Stimulated activated CD8-positive, alpha-beta memory T cell treated with anti-CD3 and anti-CD28 coated beads, Interleukin-15, amount 100 ng/mL, for 24 hours (primary cell): Measurements from ENCODE around the gene RORB.
"Not testable (repeated sequence)": the region's sequence is repeated elsewhere in the genome, so short reads cannot be mapped to it uniquely, and the experiment has no call there.

Source experiments
- DNase-seq: peaks from one replicate; pipeline ENCODE4 v3.0.0-alpha.2; 2020; ENCODE audit warnings: low read depth

RORB gene

DNA sequence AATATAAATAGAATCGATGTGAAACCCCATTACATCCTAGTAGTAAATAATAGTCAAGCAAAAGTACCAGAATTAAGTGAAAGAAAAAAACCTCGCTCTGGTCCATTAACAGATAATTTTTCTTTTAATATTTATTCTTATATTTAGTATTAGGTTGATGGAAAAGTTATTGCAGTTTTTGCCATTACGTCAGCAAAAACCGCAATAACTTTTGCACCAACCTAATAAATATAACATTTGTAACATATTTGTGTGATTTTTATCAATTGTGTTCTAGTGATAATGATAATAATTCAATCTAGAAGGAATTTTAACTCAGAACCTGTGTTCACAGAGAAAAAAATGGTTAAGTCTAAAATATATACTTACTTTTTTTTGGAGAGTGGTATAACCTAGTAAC, 16.1 kb downstream of the RORB start:
- DNase-seq: no peak

DNA sequence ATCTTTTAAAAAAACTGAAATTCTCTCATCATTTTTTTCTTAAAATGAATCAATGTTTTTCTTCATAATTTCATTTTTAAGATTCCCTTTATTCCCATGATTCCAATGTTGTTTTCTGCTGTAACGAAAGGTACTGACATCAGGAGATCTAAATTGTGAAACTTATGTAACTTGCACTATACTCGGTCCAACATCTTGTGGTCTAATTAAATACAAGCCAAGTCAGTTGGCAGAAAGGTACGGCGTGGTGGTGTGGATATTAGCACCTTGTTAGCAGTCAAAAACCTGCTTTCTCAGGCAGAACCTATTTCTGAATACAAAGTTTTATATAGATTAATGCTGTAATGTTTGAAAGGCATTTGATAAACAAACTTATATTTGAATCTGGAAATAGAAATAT, 20.1 kb downstream of the RORB start:
- DNase-seq: no peak

DNA sequence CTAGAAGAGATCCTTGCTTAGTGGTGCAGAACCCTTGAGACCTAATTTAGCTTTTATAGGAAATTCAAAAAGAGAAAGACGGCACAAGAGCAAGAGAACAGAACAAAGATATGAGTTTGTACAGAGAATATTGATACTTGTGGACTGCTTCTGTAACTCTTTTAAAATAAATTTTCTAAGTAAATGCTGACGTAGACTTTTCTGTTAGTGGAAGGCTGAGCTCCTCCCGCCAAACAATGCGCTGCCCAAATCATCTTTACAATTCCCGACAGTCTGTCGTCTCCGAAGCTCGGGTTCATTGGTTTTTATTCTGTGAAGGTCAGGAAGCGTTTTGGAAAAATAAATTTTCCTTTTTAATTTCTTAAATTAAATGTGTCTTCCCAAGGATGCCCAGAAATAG, 22.3 kb downstream of the RORB start:
- DNase-seq: no peak

DNA sequence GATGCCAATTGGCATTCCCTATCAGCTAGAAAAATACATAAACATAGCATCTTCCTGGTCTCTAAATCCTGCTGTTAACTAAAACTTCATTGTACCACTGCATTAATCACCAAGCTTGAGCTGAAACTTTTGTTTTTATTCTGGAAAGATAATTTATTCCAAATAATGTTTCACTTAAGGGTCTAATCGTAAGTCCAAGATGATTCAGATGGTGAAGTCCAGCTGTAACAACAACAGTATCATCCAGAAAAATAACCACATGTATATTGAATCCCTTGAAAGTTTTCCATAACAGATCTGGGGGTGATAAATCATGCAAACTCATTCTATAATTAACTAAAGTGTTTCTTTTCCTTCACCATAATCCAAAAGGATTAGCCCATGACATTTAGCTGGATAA, 23.9 kb downstream of the RORB start:
- no peak for DNase-seq

DNA sequence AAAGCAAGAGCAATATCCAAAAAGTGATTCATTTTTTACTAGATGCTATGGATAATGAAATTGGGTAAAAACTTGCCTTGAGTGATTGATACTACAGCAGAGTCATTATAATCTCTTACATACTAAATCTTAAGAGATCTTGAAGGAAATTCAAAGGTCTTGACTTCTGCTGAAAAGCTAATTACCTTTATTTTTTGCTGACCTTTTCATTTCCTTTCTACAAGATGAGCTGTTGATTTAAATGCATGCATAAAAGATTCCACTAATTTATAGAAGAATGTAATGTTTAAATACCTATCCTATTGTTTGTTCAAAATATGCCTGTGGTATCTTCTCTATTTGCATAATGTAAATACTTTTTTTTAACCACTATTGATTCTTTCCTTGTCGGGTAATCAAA, 27.2 kb downstream of the RORB start:
- no peak for DNase-seq

DNA sequence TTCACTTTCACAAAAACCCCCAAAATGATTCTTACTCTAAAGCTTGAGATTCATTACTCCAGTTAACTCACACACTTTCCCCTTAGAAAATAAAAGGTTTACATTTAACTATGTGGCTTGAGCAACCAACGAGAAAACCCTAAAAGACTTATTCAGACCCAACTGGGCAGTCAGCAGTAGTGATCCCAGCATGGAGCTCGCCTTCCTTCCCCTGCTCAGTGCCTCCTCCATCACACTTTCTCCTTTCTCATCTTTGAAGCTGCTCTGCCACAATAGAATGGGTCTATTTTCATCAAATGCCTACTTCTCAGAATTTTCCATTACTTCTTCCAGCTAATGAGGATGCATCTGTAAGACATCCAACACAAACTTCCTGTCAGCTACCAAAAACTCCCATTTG, 29.1 kb downstream of the RORB start:
- DNase-seq: no peak

DNA sequence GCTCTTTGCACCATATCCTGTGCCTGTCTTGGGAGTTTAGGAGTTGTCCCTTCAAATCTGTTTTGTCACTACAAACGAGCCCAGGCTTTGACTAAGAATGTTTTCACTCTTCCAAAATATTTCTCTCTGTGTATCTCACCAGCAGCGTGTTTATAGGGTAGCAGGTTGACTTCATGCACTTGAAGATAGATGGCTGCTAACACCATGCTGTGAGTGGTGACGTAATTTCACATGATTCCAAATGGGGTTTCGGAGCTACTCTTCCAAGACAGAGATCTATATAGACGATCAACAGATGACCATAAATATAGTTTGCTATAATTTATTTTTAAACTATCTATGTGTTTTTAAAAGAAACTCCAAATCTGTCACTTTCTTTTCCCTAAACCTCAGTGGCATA, 30.6 kb downstream of the RORB start:
- no peak for DNase-seq

DNA sequence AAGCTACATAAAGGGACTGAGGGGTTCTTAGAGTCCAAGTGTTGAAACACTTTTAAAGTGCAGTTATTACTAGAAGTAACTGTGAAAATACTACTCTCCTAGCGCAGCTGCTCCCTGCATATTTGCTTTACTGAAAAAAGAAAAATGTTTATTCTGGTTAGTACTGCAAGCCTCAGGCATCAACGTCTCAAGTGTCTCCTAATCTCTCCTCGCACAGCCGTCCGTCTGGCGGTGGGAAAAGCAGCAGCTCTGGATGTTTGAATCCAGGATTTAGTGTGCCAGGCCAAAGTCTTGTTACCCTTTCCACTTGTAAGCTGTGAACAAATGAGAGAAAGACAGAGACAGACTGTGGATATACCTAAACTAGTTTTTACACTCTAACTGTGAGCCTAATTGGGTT, 31.1 kb downstream of the RORB start:
- DNase-seq: no peak

DNA sequence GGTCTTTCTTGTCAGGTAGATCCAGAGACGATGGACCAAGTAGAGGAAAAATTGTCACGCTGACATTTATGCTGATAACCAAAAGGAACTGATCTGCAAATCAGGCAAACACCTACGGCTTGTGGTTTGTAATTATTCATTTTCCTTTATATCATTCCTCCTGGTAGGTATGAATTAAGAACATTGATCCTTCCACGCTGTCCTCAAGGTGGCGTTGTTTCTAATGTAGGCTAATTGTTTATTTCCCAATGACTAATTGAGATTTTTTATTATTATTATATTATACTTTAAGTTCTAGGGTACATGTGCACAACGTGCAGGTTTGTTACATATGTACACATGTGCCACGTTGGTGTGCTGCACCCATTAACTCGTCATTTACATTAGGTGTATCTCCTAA, 33.3 kb downstream of the RORB start:
- not testable (repeated sequence) for DNase-seq

DNA sequence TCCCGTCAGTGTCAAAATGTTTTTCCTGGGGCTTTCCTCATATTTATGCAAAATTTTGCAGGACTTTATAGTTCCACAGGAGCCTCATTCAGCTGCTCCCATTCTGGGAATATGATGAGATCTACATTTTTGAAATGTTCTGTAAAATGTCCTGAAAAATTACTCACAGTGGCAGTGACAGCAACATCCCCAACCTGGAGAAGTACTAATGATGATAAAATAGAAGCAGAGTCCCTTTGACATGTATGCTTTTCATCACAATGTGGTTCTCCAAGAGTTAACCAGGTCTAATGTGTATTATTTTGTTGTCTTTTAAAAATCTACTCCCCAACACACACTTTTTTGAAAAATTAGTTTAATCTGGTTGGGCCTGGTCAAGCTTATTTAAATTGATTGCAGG, 36.1 kb downstream of the RORB start:
- DNase-seq: no peak

DNA sequence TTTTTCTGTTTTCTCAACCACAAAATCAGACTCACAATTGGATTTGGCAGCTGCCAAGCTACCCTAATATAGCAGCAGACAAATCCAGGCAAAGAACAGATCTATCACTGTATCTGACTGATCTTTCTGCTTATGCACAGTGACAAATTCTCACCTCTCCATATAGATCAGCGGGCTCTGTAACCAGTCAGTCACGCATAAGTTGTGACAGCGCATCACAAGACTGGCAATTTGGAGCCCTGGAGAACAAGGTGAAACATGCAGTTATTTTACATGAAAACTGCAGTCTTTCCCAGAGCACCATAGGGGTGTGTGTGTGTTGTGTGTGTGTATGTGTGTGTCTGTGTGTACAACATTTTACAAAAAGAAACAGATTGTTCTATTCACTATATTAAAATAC, 37.7 kb downstream of the RORB start:
- no peak for DNase-seq

DNA sequence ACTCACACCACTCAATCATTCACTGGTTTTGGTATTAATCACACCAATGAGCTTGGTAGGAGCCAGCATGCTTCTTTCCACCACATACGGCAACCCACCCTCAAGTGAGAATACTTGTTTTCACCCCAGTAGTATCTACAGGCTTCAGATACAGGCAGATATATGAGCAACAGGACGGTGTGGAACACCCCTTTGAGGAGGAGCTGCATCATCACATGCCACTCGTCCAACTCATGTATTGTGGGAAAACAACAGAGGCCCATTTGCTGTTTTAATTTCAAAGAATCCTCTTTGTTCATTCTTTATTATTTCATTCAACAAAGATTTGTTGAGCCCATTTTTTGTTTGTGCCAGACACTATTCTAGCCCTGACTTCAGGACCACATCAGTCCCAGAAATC, 46.0 kb downstream of the RORB start:
- DNase-seq: no peak

DNA sequence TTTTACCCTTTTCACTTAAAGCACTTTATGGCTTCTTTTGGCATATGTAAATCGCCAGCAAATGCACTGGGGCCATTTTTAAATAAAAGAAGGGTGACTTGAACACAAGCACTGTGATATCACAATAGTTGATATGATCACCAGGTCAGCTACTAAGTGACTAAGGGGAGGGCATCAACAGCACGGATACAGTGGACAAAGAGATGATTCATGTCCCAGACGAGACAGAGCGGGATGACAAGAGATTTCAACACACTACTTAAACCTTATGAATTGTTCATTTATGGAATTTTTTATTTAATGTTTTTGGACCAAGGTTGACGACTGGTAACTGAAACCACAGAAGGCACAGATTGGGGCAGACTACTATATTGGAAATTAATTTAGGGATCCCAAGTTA, 54.1 kb downstream of the RORB start:
- DNase-seq: no peak

DNA sequence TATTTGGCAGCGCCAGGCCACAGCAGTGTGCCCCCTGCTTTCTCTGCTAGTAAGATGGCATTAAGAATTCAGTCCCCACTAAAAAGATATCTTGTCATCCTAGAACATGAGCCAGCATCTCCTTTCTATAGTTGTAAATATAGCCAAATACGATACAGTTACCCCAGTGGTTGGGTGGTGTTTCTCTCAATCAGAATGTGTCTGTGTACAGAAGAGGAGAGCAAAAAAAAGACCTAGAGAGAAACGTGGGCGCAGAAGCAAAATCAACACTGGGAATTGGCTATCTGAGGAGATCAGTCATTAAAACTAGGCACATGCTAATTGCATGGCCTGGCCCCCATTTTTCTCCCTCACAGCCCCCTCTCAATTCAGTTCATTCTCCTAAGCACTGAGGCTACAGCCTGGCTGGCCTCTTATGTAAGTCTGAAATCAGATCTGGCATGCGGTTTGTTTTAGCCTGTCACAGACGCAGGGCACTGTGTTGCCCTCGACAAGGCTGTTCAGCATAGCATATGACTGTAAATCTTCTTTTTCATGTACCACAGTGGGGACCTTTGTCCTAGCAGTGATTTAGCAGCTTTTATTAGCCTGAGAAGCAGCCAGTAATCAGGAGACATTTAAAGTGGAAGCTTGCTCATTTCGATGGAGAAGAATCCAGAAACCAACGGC, 57.8 kb downstream of the RORB start:
- DNase-seq: no peak

DNA sequence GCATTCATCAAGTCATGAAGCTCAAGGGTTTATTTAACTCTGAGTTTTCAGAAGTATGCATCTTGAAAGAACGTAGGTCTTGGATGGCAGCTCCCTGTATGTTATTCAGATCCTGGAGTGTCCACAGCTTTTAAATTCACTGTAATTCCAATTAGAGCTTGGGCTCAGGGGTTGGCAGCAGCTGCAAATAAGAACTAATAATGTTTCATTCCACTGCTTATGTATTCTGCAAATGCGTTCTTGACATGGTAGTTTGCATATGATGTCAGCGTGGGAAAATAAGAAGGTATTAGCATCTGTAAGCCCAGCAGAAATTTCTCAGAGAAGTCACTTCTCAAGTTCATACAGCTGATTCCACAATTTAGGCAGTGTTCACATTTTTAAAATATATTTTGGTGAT, 58.4 kb downstream of the RORB start:
- no peak for DNase-seq

DNA sequence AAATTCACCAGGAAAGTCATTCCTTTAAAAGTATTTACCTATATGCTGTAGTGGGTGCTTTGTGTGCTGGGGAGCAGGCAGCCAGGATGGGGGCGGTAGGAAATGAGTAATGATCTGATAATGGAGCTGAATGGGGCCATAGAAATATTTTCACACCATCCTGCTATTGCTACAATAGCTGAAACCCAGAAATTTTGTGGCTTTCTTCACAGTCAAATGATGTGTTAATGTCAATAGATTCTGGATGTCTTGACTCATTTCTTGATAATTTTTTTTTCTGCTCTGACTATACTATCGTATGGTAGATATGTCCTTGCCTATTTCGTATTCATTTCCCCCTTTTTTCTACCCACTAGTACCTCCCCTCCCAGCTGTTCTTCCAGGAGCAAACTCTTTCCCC, 59.5 kb downstream of the RORB start:
- no peak for DNase-seq

DNA sequence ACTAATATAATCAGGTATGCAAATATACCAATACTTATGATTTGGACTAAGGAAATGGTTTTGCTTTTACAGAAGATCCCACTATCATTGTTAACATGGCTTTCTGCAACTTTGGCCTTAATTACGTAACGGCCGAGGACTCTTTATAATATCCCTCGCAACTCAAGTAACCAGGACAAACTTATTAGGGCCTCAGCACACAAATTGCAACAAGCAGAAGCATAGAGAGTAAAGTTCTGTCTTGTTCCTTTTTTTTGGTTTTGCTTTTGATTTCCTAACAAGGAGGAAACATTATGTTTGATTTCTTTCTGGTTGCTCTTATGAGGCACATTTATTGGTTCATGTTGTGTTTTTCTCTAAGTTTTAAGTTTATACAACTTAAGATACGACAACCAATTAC, 60.4 kb downstream of the RORB start:
- no peak for DNase-seq

DNA sequence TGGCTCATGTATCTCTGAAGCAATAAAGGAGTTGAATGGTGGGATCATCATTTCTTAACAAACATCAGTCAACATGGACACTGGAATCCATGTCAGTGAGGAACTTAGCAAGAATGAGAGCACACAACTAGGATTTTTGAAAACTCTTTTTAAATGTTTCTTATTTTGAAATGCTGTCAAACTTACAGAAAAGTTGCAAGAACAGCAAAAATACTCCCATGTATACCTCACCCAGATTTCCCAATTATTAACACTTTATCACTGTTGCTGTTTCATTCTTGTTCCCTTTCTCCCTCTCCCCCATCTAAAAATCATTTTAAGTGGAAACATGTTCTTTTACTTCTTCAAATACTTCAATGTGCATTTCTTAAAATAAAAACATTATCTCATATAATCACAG, 65.5 kb downstream of the RORB start:
- no peak for DNase-seq

DNA sequence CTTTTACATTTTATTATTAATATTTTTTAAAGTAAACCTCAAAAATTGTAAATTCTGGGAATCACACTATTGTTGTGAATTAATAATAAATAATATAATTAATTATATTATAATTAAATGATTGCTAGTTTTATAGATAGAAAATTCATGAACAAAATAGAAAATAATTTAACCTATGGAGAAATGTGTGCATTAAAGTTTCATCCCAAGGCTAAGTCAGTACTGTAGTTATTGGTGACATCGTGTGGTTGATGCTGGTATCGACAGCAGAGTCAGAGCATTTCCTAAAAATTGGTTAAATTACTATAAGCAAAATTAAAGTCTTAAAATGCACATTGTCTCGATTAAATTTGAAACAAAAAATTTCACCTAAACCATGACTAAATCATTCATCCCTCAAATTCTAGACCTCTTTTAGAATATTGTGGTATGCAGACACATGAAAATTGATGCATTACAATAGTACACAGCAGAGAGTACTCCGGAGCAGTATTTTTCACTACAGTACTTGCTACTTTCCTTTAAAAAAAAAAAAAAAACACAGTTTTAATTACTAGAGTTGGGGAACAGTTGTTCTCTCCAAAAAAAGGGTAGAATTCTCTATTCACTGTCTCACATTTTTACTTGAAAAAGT, 73.9 kb downstream of the RORB start:
- no peak for DNase-seq

DNA sequence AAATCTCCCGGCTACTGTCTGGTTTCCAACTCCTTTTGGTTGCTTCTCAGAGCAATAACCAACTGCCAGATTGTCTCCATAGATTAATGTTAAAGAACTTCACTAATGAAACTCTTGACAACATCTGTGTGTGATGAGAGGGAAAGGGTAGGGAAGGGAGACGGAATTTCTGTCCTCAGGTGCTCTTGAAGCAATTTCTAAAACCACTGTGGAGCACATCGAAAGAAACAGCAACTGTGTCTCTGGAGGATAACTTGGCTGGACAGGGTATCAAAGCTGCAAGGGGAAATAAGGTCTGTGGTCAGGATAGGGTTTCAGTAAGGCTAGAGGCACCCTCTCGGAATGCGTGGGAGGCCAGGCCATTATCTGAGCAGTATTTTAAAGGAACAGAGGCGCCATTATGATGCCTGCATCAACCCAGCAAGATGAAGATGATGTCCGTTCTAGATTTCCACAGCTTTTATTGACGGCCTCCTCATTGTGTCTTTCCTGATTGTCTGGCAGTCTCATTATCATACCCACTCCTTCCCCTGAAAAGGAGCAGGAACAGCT, 76.6 kb downstream of the RORB start:
- no peak for DNase-seq

DNA sequence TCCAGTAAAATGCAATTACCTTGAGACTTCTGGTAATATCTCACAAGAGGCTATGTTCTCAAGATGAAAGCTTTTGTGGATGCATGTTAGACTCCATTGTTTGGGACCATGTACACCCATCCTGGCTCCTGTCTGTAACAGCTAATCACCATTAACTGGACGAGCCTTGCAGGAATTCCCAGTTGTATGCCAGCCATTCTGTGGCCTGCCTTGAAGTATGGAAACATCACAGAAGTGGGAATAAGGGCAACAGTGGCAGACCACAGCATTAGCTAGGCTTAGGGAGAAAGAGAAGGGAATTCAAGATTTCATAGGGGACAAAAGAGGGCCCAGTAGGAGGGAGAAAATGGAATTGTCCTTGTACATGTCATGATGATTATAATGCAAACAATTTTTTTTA, 79.0 kb downstream of the RORB start:
- DNase-seq: no peak

DNA sequence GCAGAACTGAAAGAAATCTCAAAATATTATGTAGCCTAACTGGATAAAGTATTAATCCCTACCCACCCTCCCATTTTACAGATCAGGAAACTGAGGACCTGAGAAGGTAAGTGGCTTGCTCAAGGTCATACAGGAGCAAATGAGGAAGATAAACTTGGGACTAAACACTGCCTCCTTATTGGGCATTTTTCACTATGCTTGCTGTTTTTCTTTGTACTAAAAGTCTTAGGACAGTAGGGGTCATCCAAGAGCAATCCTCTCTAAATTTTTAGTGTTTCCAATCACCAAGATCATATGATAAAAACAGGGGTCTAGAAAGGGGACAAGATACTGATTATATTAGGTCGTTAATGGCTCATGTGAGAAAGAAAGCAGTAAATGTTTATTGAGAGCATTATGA, 80.8 kb downstream of the RORB start:
- DNase-seq: no peak

DNA sequence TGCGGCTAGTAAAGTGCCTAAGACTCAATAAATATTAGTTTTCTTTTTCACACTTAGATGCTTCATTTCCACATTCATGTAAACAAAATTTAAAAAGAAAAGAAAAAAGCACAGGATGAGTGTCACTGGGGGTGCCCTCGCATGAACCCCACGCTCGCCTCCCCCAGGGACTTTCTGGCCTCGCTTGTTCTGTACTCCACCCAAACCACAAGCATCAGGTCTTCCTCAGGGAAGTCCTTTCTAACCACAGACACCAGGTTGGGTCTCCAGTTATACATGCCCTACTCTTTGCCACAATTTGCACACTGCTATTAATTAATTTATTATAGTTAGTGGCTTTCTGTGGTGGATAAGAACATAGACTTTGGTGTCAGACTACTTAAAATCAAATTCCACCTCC, 92.4 kb downstream of the RORB start:
- DNase-seq: no peak

DNA sequence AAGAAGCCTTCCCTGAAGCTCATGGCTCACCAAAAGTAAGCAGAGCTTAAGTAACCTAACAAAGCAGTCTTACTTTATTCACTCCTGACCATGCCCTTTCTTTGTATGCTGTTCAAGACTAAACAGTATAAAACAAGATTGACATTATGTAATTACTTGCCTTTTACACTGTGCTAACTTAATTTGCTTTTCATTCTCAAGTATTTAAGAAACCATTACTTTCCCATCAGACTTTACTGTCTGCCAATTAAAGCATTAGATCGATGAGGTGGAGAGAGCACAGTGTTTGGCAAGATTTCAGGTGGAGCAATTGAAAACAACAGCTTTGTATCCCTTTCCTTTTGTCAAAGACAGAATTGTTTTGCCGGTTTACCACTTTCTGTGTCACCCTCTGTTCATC, 98.2 kb downstream of the RORB start:
- no peak for DNase-seq
